Dedifferentiated amniotic fluid mesenchymal stem cell (primary cell): ENCODE results near the gene HYAL2.
"Not testable (repeated sequence)": the region's sequence is repeated elsewhere in the genome, so short reads cannot be mapped to it uniquely, and the experiment has no call there.

Experiments
- DNase-seq: peaks from one replicate; pipeline ENCODE4 v3.0.0-alpha.2; 2016; ENCODE audit errors: extremely low spot score

The HYAL2 gene

DNA sequence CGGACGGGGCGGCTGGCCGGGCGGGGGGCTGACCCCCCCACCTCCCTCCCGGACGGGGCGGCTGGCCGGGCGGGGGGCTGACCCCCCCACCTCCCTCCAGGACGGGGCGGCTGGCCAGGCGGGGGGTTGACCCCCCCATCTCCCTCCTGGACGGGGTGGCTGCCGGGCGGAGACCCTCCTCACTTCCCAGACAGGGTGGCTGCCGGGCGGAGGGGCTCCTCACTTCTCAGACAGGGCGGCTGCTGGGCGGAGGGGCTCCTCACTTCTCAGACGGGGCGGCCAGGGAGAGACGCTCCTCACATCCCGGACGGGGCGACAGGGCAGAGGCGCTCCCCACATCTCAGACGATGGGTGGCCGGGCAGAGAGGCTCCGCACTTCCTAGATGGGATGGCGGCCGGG, 10.5 kb downstream of the HYAL2 start:
- DNase-seq, result not testable (repeated sequence)

DNA sequence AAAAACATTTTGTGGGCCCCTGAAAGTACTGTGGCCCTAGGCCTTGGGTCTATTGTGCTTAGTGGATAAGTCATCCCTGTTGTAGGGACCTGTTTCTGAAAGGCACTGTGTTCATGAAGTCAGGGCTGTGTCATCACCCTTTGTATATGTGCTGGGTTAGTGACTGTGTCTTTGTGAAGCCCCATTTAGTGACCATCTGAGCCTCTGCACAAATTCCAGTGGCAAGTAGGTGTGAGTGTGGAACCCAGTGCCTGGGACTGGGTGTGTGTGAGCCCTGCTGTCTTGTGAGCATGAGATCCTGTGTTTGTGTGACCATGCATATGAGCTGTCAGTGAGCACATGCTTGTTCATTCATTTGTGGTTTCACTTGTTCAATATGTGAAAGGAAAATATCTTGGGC, 17.9 kb downstream of the HYAL2 start:
- DNase-seq, result no peak

- DNase-seq, result peak; percentile 8
These were observed 19.3 kb downstream of the HYAL2 start, which contains the start of gene HYAL1 for GRCh38 chr3:50303013-50303815. TSS of gene HYAL1 (minus strand) at chr3:50303574. CDS start at chr3:50302956, 618 bp downstream.

DNA sequence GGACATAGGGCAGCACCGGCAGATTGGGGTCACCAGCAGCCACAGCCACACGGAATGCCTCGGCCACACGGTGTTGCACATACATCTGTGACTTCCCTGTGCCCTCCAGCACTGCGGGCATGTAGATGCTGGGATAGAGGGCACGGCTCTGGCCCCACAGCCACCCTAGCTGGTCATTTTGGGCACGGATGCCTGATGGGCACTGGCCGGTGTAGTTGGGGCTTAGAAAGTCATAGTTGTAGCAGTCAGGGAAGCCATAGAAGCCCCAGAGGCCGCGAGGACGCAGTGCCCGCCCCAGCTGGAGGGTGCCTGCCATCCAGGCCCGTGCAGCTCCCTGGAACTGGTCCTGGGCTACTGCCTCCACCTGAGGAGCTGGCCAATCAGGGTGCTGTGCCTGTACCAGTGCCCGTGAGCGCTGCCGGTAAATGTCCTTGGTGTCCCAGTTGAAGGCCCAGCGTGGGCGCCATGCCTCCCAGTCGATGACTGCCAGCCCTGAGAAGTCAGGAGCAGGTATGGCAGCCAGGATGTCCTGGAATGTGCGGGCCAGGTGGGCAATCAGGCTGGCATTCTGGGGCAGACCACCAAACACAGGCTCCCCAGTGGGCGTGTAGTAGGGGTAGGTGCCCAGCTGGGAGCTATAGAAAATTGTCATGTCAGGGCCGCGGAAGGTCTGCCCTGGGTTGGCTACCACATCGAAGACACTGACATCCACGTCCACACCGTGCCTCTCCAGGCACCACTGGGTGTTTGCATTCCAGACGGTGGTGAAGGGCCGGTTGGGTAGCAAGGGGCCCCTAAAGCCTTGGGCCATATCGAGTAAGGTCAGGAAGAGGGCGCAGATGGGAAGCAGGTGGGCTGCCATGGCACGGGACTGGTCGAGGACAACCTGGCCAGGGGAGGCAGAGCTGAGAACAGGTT, 20.2 kb downstream of the HYAL2 start:
- DNase-seq, result peak; percentile 7

- DNase-seq, result peak; percentile 8
These were observed 21.8 kb downstream of the HYAL2 start for GRCh38 chr3:50300681-50301254.

DNA sequence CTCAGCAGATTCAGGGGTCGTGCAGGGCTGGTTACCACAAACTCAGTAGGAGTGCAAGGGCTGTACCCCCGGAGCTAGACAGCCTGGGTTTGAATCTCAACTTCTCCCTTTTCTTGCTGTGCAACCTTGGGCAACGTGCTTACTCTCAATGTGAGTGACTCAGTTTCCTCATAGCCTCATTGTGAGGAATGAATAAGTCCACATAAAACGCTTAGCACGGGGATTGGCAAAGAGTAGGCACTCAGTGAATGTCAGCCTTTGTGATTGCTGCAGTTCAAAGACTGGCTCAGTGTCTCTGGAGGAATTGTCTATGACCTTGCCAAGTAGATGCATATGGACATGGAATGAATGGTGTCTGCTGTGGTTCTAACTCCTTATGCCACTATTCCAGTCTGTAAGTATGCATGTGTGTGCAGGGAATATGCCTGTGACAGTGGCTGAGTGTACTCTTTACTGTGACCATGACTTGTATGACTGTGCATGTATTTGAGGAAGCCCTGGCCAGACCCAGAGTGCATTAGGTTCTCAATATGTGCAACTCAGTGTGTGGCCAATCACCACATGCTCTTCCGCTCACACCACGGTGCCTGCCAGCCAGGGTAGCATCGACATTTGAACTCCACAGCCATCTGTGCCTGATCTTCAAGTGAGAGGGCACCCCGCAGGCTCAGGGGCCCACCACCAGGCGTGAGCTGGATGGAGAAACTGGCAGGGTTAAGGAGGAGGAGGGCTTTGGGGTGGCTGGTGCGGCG, 22.4 kb downstream of the HYAL2 start:
- DNase-seq, result peak; percentile 40

- DNase-seq, result no peak
These were observed 23.0 kb downstream of the HYAL2 start for GRCh38 chr3:50299638-50299928.

DNA sequence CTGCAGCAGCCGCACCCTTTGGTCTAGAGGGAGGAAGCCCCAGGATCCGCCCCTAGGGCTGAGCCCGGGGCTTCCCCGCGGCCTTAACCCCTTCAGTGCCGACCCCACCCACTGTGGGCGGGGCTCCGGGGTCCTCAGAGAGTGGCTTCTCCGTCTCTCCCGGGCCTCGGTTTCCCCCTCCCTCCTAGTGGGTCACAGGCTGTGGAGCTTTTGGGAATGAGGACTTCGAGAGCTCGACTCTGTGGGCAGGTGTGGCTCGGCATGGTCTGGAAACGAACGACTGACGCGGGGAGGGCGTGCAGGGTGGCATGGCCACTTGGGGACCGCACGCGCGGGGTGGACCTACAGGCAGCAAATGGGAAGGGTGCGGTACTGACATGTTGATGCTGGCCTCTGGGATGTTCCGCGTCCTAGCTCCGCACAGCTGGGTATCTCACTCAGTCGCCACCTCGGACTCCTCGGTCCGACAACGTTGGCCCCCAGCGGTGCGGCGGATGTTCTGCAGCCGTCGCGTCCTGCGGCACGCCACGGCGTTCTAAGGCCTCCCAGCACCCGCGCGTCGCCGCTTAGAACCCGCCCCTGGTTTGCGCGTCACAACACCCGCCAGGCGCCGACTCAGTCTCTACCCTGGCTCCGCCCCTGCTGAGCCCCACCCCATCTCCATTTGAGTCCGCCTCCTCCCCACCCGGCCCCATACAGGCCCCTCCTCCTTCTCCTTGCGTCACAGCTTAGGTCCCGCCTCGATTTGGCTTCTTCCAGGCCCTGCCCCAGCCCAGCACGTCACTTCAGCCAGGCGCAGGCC, 23.5 kb downstream of the HYAL2 start, which contains the start of the genes HYAL3 and NAA80:
HYAL3 (minus strand) TSS at position 570 of the 802 bp plus-strand sequence. CDS start 3,803 bp downstream, outside the sequence.
NAA80 (minus strand) TSS at position 570 of the 802 bp plus-strand sequence. CDS start 1,942 bp downstream, outside the sequence.
- peak; percentile 99 for DNase-seq

- DNase-seq, result peak; percentile 11
These were observed 24.4 kb downstream of the HYAL2 start for GRCh38 chr3:50297896-50298725.

DNA sequence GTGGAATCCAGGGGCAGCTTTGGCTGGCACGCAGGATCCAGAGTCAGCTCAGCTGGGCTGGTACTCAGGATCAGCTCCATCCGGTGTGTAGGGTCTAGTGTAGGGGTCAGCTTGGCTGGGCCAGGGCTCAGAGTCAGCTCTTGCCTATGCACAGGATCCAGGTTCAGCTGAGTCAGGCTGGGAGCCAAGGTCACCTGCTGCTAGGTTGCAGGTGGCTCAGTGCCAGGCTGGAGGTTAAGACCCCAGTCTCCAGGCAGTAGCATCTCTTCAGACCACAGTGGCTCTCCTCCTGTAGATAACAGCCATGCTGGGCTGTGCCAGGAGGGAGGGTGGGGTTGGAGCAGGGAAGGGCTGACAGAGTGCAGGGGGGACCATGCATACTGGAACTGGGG, 25.2 kb downstream of the HYAL2 start:
- no peak for DNase-seq

- no peak for DNase-seq
These were observed 25.7 kb downstream of the HYAL2 start for GRCh38 chr3:50296721-50297383.

DNA sequence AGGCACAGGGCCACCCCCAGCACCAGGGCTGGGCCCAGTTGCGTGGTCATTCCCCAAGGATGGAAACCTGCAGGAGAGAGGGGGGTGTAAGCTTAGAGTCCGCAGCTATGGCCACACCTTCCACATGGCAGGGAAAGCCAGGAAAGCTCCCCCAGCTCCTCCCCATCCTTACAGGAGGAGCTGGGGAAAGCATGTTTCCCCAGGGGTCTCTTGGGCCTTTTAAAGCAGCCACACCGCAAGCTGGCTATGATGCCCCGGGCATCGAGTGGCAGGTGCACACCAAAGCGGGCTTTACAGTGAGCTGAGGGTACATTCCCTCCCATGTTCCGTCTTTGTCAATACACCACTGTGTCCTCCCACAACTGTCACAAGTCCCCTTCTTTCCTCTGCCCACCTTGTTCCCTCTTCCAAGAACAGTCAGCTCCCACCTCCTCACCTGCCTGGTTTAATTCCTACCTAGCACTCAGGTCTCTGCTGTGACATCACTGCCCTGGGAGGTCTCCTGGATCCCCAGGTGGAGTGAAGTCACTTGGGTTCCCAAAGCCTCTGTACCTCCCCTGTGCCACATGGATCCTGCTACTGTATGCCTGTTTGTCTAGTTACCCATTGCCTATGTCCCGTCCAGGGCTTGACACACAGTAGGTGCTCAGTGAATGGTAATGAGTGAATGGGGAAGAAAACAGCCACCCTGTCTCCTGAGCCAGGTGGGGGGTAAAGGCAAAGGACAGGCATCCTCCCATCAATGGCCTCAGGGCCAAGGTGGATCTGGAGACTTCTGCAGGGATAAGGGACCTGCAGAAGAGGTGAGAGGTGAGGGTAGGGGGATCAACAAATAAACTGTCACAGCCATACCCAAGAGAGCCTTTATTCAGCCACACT, 26.8 kb downstream of the HYAL2 start:
- no peak for DNase-seq

DNA sequence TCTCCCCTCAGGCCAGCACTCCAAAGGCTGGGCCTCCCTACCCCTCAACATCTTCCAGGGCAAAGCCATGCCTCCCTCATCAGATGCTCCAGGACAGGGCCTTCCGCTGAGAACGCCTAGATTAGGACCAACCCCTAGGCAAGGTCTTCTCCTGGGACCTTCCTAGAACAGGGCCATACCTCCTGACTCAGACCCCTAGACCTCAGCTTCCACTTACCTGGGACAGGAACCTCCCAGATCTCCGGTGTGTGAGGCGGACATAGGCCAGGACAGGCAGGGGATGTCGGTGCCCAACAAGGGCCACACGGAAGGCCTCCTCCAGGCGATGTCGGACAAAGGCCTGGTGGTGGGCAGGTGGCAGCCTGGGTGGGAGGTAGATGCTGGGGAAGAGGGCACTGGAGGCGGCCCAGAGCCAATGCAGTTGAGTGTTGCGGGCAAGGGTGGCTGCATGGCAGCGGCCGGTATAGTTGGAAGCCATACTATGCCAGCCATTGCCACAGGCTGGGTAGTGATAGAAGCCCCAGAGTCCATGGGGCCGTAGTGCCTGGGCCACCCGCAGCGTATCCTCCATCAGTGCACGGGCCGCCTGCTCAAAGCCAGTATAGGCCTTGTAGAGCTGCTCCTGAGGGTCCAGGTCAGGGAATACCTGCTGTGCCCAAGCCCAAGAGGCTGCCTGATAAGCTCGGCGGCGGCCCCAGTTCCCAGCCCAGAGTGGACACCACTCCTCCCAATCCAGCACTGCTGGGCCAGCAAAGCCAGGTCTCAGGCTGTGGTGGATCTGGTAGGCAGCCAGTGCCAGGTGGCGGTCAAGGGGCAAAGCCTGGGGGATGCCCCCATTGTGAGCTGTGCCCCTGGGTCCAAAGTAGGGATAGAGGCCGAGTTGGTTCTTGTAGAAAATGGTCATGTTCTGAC, 27.8 kb downstream of the HYAL2 start:
- no peak for DNase-seq

- no peak for DNase-seq
These were observed 28.5 kb downstream of the HYAL2 start for GRCh38 chr3:50294089-50294488.

GRCh38 chr3:50293079-50293801, 29.3 kb downstream of the HYAL2 start:
- no peak for DNase-seq
